NOMO-1 (cell line): ENCODE measurements around the gene C14orf132.

Experiments
- DNase-seq, 2 experiments: peaks; one replicate each; lab custom pipeline; 2025; ENCODE audit not compliant: unreplicated experiment in 2 of 2; lab: John Stamatoyannopoulos, UW

Gene C14orf132

DNA sequence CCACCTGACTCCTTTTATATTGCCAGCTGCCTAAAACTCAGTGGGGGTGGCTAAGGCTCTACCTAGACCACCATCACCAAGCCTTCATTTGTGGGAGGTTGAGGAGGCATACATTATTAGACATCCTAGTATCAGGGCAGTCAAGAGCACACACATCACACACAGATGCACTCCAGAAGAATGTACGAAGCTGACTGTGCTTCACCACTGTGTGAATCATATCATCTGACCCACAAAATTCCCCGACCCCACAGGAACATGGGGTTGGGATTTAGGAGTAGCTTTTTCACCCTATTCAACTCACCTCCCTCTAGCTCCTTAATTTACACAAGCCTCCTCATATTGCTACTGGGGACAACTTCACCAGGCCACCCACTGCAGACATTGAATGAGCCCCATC lies 100.7 kb downstream of the C14orf132 start:
- DNase-seq = no peak

GRCh38 chr14:96140952-96141351 lies 101.8 kb downstream of the C14orf132 start:
- no peak for DNase-seq
